Activated CD4-positive, alpha-beta memory T cell treated with anti-CD3 and anti-CD28 coated beads, Interleukin-2, amount 10 ng/mL, durations not matched to agents 7 days and 5 days (primary cell): Measurements from ENCODE around the gene RIMKLA. TPM values are rescaled to one million over a fixed set of nuclear protein-coding genes. Genes with fewer than 3 reads are reported as not detected.

ENCODE experiments used
- CTCF ChIA-PET: fragments of 350-600 bp; sonication (Branson Sonifier 250); formaldehyde crosslinking; loops from one replicate; lab custom pipeline; 2021; ENCODE audit warnings: antibody characterized with exemption, inconsistent platforms; lab: Charles Lee
- POLR2A ChIA-PET: fragments of 350-600 bp; sonication (Branson Sonifier 250); formaldehyde crosslinking; loops from one replicate; lab custom pipeline; 2021; ENCODE audit warnings: antibody characterized with exemption; lab: Charles Lee
- DNase-seq: peaks from one replicate; pipeline ENCODE4 v3.0.0-alpha.2; 2020
- H3K27ac Mint-ChIP-seq: one replicate; pipeline ENCODE4 v1.8.0; 2021; ENCODE audit warnings: mild to moderate bottlenecking, mixed read lengths
- H3K27me3 Mint-ChIP-seq: one replicate; pipeline ENCODE4 v1.8.0; 2021; ENCODE audit warnings: mixed read lengths
- H3K36me3 Mint-ChIP-seq: one replicate; pipeline ENCODE4 v1.8.0; 2021; ENCODE audit warnings: low read depth, mixed read lengths
- H3K4me1 Mint-ChIP-seq: one replicate; pipeline ENCODE4 v1.8.0; 2021; ENCODE audit warnings: mixed read lengths
- H3K4me3 Mint-ChIP-seq: one replicate; pipeline ENCODE4 v1.8.0; 2021; ENCODE audit warnings: mild to moderate bottlenecking, mixed read lengths
- H3K9me3 Mint-ChIP-seq: one replicate; pipeline ENCODE4 v1.8.0; 2021; ENCODE audit warnings: mixed read lengths
- total RNA-seq, 2 experiments: library from RNA; stranded (reverse); gene quantifications; one replicate each; pipeline ENCODE4 v1.2.3, GENCODE V29; 2021

Gene RIMKLA
- total RNA-seq, 2 experiments from 2014 or later: 2.9 to 3.1 TPM

DNA sequence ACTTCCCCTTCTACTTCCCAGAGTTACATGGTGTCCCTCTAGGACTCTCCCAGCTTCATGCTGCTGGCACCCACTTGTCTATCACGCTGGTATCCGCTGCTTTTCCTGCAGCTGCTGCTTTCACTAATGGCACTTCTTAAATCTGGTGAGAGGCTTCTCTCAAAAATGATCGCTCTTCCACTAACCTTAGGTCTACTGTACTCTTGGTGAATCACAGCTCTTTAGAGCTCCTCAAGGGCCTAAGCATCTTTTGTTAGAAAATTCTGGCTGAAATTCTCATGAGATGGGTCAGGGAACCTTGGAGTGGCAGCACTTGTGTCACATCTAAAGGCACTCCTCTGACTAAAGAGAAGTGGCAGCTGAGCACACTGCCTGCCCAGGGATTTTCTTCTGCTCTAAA is 43.1 kb downstream of the RIMKLA start:
- no peaks in the 10 kb centered on the region for H3K36me3 Mint-ChIP-seq
- no peak overlapping the region for H3K4me3 Mint-ChIP-seq
- ChIA-PET CTCF (no interaction called here), POLR2A (no interaction called here)
- no peaks in the 10 kb centered on the region for H3K9me3 Mint-ChIP-seq
- DNase-seq: no peak
- H3K4me1 Mint-ChIP-seq: no peaks in the 10 kb centered on the region
- H3K27ac Mint-ChIP-seq: no peak overlapping the region
- no peaks in the 10 kb centered on the region for H3K27me3 Mint-ChIP-seq

DNA sequence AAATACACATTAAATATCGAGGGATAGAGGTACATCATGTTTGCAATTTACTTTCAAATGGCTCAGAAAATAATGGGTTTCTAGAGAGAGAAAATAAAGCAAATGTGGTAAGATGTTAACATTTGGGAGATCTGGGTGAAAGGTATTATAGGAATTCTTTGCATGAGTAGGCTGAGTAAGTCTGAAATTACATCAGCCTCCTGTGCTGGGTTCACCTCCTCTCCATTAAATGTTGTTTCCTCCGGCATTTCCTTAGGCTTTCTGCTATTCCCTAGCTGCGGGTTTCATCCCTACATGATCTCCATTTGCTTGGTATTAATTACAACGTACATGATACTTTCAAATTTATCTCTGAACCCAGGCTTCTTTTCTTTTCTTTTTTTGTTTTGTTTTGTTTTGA is 43.6 kb downstream of the RIMKLA start:
- POLR2A ChIA-PET: no interaction called here
- DNase-seq: no peak
- no peaks in the 10 kb centered on the region for H3K9me3 Mint-ChIP-seq
- no peak overlapping the region for H3K4me3 Mint-ChIP-seq
- H3K4me1 Mint-ChIP-seq: no peaks in the 10 kb centered on the region
- H3K36me3 Mint-ChIP-seq: no peaks in the 10 kb centered on the region
- CTCF ChIA-PET: no interaction called here
- H3K27ac Mint-ChIP-seq: no peak overlapping the region
- H3K27me3 Mint-ChIP-seq: no peaks in the 10 kb centered on the region

DNA sequence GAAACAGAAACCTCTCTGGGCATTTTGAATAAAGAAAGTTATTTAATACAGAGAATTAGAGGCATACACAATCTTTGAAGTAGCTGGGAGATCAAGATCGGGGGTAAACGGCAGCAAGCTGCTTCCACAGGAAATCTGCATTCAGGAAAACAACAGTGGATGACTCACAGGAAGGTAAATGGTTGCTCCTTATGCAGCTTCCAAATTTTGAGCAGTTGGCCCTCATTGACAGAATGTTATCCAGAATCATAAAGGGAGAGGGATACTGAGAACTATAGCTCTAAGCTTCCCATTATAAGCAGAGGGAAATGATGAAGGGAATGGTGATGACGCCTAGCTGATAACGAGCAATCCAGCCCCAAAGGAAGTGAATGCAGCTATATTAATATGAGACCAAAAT is 46.6 kb downstream of the RIMKLA start:
- H3K27me3 Mint-ChIP-seq: no peaks in the 10 kb centered on the region
- no peaks in the 10 kb centered on the region for H3K4me1 Mint-ChIP-seq
- no peak overlapping the region for H3K4me3 Mint-ChIP-seq
- ChIA-PET POLR2A (no interaction called here), CTCF (no interaction called here)
- H3K36me3 Mint-ChIP-seq: no peaks in the 10 kb centered on the region
- DNase-seq: no peak
- H3K27ac Mint-ChIP-seq: no peak overlapping the region
- H3K9me3 Mint-ChIP-seq: no peaks in the 10 kb centered on the region

GRCh38 chr1:42429603-42430002 is 49.0 kb downstream of the RIMKLA start:
- Mint-ChIP-seq H3K4me3 (no peak overlapping the region), H3K27me3 (no peaks in the 10 kb centered on the region), H3K4me1 (no peaks in the 10 kb centered on the region), H3K36me3 (no peaks in the 10 kb centered on the region), H3K27ac (no peak overlapping the region), H3K9me3 (no peaks in the 10 kb centered on the region)
- ChIA-PET POLR2A (no interaction called here), CTCF (no interaction called here)
- no peak for DNase-seq

GRCh38 chr1:42430286-42431135 is 49.9 kb downstream of the RIMKLA start:
- no peaks in the 10 kb centered on the region for H3K9me3 Mint-ChIP-seq
- no peaks in the 10 kb centered on the region for H3K4me1 Mint-ChIP-seq
- H3K4me3 Mint-ChIP-seq: no peak overlapping the region
- no peak for DNase-seq
- H3K27ac Mint-ChIP-seq: no peak overlapping the region
- CTCF ChIA-PET: no interaction called here
- H3K36me3 Mint-ChIP-seq: no peaks in the 10 kb centered on the region
- no peaks in the 10 kb centered on the region for H3K27me3 Mint-ChIP-seq
- POLR2A ChIA-PET: no interaction called here

GRCh38 chr1:42431514-42431913 is 50.9 kb downstream of the RIMKLA start:
- Mint-ChIP-seq H3K4me3 (no peak overlapping the region), H3K4me1 (no peaks in the 10 kb centered on the region), H3K27me3 (no peaks in the 10 kb centered on the region), H3K9me3 (no peaks in the 10 kb centered on the region), H3K27ac (no peak overlapping the region), H3K36me3 (no peaks in the 10 kb centered on the region)
- no peak for DNase-seq
- CTCF ChIA-PET: no interaction called here
- POLR2A ChIA-PET: no interaction called here

- Mint-ChIP-seq H3K4me1 (no peaks in the 10 kb centered on the region), H3K27me3 (no peaks in the 10 kb centered on the region), H3K36me3 (no peaks in the 10 kb centered on the region), H3K27ac (no peak overlapping the region), H3K9me3 (no peaks in the 10 kb centered on the region), H3K4me3 (no peak overlapping the region)
- ChIA-PET POLR2A (no interaction called here), CTCF (no interaction called here)
- DNase-seq: no peak
These were observed 52.1 kb downstream of the RIMKLA start for GRCh38 chr1:42432714-42433113.

- Mint-ChIP-seq H3K4me3 (no peak overlapping the region), H3K9me3 (no peaks in the 10 kb centered on the region), H3K4me1 (no peaks in the 10 kb centered on the region), H3K27me3 (no peaks in the 10 kb centered on the region), H3K27ac (no peak overlapping the region), H3K36me3 (no peaks in the 10 kb centered on the region)
- DNase-seq: no peak
- POLR2A ChIA-PET: no interaction called here
- CTCF ChIA-PET: no interaction called here
These were observed 52.8 kb downstream of the RIMKLA start for GRCh38 chr1:42433369-42433768.

GRCh38 chr1:42434340-42434739 is 53.7 kb downstream of the RIMKLA start:
- DNase-seq: no peak
- Mint-ChIP-seq H3K4me1 (no peaks in the 10 kb centered on the region), H3K9me3 (no peaks in the 10 kb centered on the region), H3K4me3 (no peak overlapping the region), H3K36me3 (no peaks in the 10 kb centered on the region), H3K27me3 (no peaks in the 10 kb centered on the region), H3K27ac (no peak overlapping the region)
- CTCF ChIA-PET: no interaction called here
- POLR2A ChIA-PET: no interaction called here

DNA sequence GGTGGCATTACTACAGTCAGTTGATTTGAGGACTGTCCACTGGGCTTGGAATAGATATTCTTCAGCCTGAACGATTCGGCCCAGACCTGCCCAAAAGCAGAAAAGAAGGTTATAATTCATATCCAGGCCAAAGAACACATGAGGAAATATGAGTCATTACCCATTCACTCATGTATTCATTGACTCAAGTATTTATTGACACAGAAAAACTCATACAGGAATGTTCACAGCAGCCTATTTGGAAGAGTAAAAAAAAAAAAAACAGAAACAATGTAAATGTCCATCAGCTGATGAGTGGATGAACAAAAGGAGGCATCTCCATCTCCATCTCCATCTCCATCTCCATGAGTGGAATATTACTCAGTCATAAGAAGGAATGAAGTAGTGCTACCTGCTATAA is 59.3 kb downstream of the RIMKLA start:
- CTCF ChIA-PET: no interaction called here
- no peak overlapping the region for H3K4me3 Mint-ChIP-seq
- H3K36me3 Mint-ChIP-seq: no peaks in the 10 kb centered on the region
- no peaks in the 10 kb centered on the region for H3K27me3 Mint-ChIP-seq
- no peak for DNase-seq
- POLR2A ChIA-PET: no interaction called here
- H3K9me3 Mint-ChIP-seq: no peaks in the 10 kb centered on the region
- no peaks in the 10 kb centered on the region for H3K4me1 Mint-ChIP-seq
- no peak overlapping the region for H3K27ac Mint-ChIP-seq

- H3K27me3 Mint-ChIP-seq: no peaks in the 10 kb centered on the region
- no peaks in the 10 kb centered on the region for H3K4me1 Mint-ChIP-seq
- ChIA-PET CTCF (no interaction called here), POLR2A (no interaction called here)
- H3K36me3 Mint-ChIP-seq: no peaks in the 10 kb centered on the region
- no peak for DNase-seq
- H3K27ac Mint-ChIP-seq: no peak overlapping the region
- no peaks in the 10 kb centered on the region for H3K9me3 Mint-ChIP-seq
- no peak overlapping the region for H3K4me3 Mint-ChIP-seq
These were observed 62.1 kb downstream of the RIMKLA start for GRCh38 chr1:42442662-42443061.

DNA sequence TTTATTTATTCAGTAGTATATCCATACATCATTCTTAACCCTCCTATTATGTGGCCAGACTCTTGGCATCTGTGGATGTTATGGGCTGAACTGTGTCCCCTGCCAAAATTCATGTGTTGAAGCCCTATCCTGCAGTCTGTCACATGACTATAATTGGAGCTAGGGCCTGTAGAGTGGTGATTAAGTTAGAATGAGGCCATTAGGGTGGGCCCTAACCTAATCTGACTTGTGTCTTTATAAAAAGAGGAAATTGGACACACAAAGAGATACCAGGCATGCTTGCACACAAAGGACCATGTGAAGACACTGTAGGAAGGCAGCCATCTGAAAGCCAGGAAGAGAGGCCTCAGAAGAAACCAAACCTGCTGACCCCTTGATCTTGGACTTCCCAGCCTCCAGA is 68.7 kb downstream of the RIMKLA start:
- H3K4me1 Mint-ChIP-seq: peaks cover 6% of the 10 kb centered on the region

GRCh38 chr1:42450061-42450460 is 69.5 kb downstream of the RIMKLA start:
- Mint-ChIP-seq H3K4me3 (no peak overlapping the region), H3K27ac (no peak overlapping the region), H3K9me3 (no peaks in the 10 kb centered on the region), H3K4me1 (peaks cover 10% of the 10 kb centered on the region), H3K27me3 (peaks cover 1% of the 10 kb centered on the region), H3K36me3 (no peaks in the 10 kb centered on the region)
- ChIA-PET POLR2A (no interaction called here), CTCF (interaction anchor here (0.8 kb wide), 1 partner anchor 276 kb away, joined by 3 read pairs; no protein-coding TSS in a partner anchor)
- no peak for DNase-seq

More for the DNA sequence above, 68.7 kb downstream of the RIMKLA start:
- Mint-ChIP-seq H3K4me3 (no peak overlapping the region), H3K9me3 (no peaks in the 10 kb centered on the region), H3K27ac (no peak overlapping the region), H3K36me3 (no peaks in the 10 kb centered on the region), H3K27me3 (peaks cover 1% of the 10 kb centered on the region)
- DNase-seq: no peak
- ChIA-PET CTCF (no interaction called here), POLR2A (no interaction called here)

DNA sequence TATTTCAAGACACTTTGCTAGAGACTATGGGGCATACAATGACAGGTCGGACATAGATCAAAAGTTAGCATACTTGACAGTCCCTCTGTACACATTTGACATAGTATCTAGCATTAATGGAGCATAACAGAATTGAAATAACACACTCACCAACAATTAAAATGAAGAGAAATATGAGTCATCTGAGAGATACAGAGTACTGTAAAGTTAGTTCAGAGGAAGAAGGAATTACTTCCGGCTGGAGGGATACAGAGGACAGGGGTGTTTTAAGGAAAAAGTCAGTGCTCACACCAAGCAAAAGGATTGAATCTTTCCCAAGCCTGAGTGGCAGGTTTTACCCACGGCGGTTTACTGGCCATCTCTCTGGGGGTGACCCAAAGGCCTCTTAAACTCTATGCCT is 72.8 kb downstream of the RIMKLA start:
- POLR2A ChIA-PET: no interaction called here

More for the DNA sequence above, 72.8 kb downstream of the RIMKLA start:
- peaks cover 32% of the 10 kb centered on the region for H3K4me1 Mint-ChIP-seq
- H3K27ac Mint-ChIP-seq: no peak overlapping the region
- H3K4me3 Mint-ChIP-seq: no peak overlapping the region
- peaks cover 1% of the 10 kb centered on the region for H3K27me3 Mint-ChIP-seq
- CTCF ChIA-PET: no interaction called here
- no peaks in the 10 kb centered on the region for H3K9me3 Mint-ChIP-seq
- DNase-seq: no peak
- peaks cover 16% of the 10 kb centered on the region for H3K36me3 Mint-ChIP-seq
